GM12892 (cell line): ENCODE measurements around the gene PYCARD.

Source experiments
- DNase-seq: peaks from one replicate; pipeline ENCODE4 v3.0.0; 2011; ENCODE audit not compliant: insufficient read length
- FAIRE-seq: peaks from 2 replicates; lab custom pipeline; 2011; peaks lifted over from hg19 to GRCh38; lab: Jason Lieb, UNC
- POLR2A ChIP-seq: IDR thresholded peaks from 2 replicates; pipeline ENCODE4 v1.6.1; 2011; ENCODE audit warnings: low read depth, low read length, control low read depth
- POLR2AphosphoS5 ChIP-seq: IDR thresholded peaks from 2 replicates; pipeline ENCODE4 v1.6.1; 2011; ENCODE audit warnings: low read depth, low read length, control low read depth
- TAF1 ChIP-seq: IDR thresholded peaks from 2 replicates; pipeline ENCODE4 v1.6.1; 2011; ENCODE audit warnings: low read depth, mild to moderate bottlenecking, control low read depth, low read length, borderline replicate concordance

Gene PYCARD

DNA sequence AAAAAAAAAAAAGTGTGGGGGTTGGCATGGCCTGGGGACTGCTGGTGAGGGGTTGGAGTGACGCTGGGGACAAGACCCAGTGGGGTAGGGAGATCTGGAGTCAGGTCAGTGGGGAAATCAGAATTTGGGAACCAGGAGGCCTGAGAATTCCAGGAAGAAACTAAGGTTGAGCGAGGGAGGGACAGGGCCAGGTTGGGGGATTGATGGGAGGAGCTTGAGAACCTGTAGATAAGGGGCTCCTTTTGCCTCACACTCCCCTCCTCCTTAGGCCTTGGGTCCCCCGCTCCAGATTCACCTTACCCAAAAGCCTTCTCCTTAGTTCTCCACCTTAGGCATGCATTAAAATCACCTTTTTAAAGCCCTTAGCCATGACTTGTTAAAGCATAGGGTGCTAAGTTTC, 22.6 kb upstream of the PYCARD start:
- DNase-seq (no peak), FAIRE-seq (no peak)
- TF ChIP-seq POLR2A: no peak
- TF ChIP-seq TAF1: no peak

DNA sequence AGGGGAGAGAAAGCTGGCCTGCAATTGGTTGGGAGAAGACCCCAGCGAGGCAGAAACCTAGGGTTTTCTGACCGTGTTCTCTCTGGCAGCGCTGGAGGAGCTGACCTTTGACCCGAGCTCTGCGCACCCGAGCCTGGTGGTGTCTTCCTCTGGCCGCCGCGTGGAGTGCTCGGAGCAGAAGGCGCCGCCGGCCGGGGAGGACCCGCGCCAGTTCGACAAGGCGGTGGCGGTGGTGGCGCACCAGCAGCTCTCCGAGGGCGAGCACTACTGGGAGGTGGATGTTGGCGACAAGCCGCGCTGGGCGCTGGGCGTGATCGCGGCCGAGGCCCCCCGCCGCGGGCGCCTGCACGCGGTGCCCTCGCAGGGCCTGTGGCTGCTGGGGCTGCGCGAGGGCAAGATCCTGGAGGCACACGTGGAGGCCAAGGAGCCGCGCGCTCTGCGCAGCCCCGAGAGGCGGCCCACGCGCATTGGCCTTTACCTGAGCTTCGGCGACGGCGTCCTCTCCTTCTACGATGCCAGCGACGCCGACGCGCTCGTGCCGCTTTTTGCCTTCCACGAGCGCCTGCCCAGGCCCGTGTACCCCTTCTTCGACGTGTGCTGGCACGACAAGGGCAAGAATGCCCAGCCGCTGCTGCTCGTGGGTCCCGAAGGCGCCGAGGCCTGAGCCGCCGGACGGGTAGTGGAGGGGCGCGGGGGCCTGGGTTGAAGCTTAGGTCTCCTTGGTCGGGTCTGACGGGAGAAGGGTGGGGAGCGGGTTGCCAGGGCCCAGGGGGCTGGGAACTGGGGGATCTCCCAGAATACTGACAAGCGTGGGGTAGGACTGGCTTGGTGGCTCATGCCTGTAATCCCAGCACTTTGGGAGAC, 21.8 kb upstream of the PYCARD start:
- FAIRE-seq (no peak), DNase-seq (no peak)
- no peak for TF ChIP-seq POLR2AphosphoS5
- no peak for TF ChIP-seq POLR2A
- TF ChIP-seq TAF1: no peak

DNA sequence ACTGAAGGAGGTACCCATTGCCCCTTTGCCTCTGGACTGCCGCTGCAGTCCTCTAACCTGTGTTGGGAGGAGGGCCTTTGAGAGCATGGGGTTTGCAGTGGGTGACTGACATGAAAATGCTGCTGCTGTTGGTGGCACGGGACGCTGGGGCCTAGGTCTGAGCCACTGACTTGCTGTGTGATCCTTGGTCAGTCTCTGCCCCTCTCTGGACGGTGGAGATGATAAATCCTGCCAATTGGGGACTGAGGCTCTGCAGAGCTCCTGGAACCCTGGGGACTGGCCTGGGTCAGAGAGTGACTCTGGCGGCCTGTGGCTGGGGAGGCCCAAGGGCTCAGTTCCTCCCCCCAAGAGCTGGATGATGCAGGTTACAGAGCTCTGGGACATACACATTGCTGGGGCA, 20.5 kb upstream of the PYCARD start:
- no peak for DNase-seq
- no peak for FAIRE-seq
- TF ChIP-seq POLR2A (no peak), TAF1 (no peak), POLR2AphosphoS5 (no peak)

DNA sequence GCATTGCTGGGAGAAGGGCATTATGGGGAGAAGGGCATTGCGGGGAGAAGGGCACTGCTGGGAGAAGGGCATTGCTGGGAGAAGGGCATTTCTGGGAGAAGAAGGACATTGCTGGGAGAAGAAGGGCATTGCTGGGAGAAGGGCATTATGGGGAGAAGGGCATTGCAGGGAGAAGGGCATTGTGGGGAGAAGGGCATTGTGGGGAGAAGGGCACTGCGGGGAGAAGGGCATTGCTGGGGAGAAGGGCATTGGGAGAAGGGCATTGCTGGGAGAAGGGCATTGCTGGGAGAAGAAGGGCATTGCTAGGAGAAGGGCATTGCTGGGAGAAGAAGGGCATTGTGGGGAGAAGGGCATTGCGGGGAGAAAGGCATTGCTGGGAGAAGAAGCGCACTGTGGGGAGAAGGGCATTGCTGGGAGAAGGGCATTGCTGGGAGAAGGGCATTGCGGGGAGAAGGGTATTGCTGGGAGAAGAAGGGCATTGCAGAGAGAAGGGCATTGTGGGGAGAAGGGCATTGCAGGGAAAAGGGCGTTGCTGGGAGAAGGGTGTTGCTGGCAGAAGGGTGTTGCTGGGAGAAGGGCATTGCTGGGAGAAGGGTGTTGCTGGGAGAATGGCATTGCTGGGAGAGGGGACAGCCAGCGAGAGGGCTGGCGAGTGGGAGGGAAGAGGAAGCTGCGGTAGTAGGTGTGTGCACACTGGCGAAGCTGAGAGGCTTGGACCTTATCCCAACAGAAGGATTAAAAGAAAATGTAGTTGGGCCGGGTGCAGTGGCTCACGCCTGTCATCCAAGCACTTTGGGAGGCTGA, 19.0 kb upstream of the PYCARD start:
- FAIRE-seq (no peak), DNase-seq (no peak)
- no peak for TF ChIP-seq TAF1
- no peak for TF ChIP-seq POLR2A
- TF ChIP-seq POLR2AphosphoS5: no peak

DNA sequence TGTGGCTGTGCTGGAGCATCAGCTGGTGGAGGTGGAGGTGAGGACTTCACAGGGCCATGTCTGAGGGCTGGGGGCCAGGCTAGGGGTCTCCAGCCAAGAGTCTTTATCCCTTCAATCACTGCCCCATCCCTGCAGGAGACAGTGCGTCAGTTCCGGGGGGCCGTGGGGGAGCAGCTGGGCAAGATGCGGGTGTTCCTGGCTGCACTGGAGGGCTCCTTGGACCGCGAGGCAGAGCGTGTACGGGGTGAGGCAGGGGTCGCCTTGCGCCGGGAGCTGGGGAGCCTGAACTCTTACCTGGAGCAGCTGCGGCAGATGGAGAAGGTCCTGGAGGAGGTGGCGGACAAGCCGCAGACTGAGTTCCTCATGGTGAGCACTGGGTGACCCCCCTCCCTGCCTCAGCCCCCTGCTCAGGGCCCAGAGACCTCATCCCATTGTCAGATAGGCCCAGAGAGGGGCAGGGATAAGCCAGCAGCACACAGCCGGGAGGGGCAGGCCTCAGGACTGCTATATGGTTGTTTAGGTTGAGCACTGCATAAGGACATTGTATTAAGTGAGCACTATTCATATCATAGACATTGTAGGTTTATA, 16.7 kb upstream of the PYCARD start:
- no peak for DNase-seq
- FAIRE-seq: no peak
- TF ChIP-seq TAF1 (no peak), POLR2AphosphoS5 (no peak), POLR2A (no peak)

DNA sequence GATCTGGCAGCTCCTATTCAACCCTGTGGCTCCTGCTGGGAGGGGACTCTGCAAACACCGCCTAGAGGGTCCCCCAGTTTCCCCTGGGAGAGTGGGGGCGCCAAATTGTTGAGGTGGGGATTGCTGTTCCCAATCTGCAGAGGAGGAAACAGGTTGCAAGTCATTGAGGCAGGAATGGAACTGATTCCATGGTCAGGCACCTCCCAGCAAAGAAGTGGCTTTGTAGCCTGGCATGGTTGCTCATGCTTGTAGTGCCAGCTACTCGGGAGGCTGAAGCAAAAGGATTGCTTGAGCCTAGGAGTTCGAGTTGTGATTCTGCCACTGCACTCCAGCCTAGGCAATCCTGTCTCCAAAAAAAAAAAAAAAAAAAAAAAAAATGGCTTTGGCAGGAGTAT, 14.6 kb upstream of the PYCARD start:
- DNase-seq (no peak), FAIRE-seq (no peak)
- TF ChIP-seq POLR2AphosphoS5 (no peak), POLR2A (no peak), TAF1 (no peak)

DNA sequence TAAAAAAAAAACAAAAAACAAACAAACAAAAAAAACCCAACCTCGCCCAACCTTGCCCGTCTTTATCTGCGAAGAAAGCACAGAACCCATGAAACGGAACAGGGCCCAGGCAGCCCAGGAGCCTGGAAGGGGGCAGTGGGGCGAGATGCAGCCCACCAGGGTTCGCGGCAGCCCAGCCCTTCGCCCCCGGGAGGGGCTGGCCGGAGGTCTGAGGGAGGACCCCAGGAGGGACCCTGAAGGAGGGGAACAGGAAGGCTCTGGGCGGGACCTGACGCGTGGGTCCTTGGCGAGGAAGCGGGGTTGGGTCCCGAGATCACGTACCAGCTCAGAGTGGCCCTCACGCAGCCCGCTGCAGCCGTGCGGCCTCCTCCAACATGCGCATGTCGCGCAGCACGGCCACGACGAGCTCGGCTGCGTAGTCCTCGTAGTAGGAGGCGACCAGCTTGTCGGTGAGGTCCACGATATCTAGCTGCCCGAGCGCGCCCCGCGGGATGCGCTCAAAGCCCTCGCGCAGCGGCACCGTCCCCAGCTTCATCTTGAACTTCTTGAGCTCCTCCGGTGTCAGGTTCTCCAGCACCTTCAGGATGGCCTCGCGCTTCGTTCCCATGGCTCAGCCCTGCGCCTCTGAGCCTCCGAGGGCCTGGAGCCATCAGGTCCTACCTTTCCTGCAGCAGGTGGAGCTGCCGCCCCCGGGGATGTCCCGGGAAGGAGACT, 14.0 kb upstream of the PYCARD start, which contains the start of gene PYDC1:
Gene PYDC1 (minus strand): TSS at position 714 of the 714 bp plus-strand sequence. CDS start 107 bp downstream, at position 607.
- TF ChIP-seq POLR2A: no peak
- TF ChIP-seq POLR2AphosphoS5: no peak
- no peak for TF ChIP-seq TAF1
- FAIRE-seq: no peak

DNA sequence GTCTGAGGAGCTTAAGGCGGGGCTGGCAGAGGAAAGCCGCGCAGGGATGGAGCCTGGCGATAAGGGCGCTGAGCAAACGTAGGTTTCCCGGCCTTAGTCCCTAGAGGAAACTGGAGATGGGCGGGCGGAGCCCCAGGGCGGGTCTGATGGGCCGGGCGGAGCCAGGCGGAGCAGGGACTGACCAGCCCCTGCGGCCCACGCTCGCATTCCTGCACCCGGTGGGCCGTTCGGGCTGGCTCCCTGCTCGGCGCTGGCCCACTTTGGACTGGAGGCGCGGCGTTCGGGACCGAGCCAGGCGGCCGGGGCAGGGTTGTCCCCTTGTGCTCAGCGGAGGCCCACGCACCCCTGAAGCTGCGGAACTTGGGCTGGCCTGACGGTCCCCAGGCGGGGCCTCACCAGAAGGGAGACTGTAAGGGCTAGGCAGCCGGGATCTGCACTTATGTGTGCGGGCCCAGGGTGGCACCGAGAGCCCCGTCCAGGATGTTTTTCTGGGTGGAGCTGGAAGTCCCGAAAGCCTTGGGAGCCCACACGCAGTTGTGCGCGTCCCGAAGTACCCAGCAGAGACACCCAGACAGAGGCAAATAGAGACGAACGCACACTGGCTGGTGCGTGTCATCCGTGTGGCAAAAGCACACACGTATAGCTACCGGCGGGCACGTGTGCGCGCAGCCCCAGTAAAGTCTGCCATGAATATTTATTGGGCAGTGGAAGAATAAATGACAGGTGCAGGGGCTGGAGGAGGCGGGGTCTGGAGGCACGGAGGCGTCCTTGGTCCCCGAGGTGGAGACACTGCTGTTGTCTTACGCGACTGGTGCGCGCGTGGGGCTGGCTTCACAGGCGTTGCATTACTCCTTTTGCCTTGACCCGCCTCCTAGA, 13.0 kb upstream of the PYCARD start:
- TF ChIP-seq TAF1: no peak
- TF ChIP-seq POLR2AphosphoS5: no peak
- no peak for TF ChIP-seq POLR2A
- FAIRE-seq (no peak), DNase-seq (no peak)

More for the DNA sequence above, 14.0 kb upstream of the PYCARD start, which contains the start of gene PYDC1:
- DNase-seq: no peak

DNA sequence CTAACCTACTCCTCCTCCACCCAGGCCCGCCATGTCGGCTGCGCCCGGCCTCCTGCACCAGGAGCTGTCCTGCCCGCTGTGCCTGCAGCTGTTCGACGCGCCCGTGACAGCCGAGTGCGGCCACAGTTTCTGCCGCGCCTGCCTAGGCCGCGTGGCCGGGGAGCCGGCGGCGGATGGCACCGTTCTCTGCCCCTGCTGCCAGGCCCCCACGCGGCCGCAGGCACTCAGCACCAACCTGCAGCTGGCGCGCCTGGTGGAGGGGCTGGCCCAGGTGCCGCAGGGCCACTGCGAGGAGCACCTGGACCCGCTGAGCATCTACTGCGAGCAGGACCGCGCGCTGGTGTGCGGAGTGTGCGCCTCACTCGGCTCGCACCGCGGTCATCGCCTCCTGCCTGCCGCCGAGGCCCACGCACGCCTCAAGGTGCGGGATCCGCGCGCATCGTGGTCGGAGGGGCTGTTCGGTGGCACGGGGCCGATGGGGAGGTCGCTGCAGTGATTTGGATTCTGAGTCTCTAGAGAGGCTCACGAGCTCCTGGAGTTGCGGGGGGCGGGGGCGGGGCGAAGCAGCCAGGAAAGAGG, 12.2 kb upstream of the PYCARD start:
- DNase-seq: no peak
- no peak for FAIRE-seq
- TF ChIP-seq POLR2AphosphoS5 (no peak), TAF1 (no peak), POLR2A (no peak)
